HUES48 (cell line): ENCODE results near the gene SAMD4A.

Source experiments
- H3K27ac ChIP-seq: one replicate; pipeline ENCODE4 v1.7.0; 2013; ENCODE audit warnings: low read depth, low read length, inconsistent platforms
- H3K27me3 ChIP-seq: 2 replicates; pipeline ENCODE4 v1.6.1; 2013; ENCODE audit warnings: mild to moderate bottlenecking, low read length; ENCODE audit not compliant: control insufficient read depth, insufficient read depth
- H3K36me3 ChIP-seq: 2 replicates; pipeline ENCODE4 v1.6.1; 2013; ENCODE audit warnings: low read length; ENCODE audit not compliant: control insufficient read depth, insufficient read depth
- H3K4me1 ChIP-seq: 2 replicates; pipeline ENCODE4 v1.6.1; 2013; ENCODE audit warnings: mild to moderate bottlenecking, low read length; ENCODE audit not compliant: control insufficient read depth, insufficient read depth
- H3K4me3 ChIP-seq: 2 replicates; pipeline ENCODE4 v1.5.1; 2013; ENCODE audit warnings: mild to moderate bottlenecking, low read depth, low read length
- H3K9ac ChIP-seq: 2 replicates; pipeline ENCODE4 v1.6.1; 2013; ENCODE audit warnings: mild to moderate bottlenecking, low read depth, low read length, moderate library complexity
- H3K9me3 ChIP-seq: 2 replicates; pipeline ENCODE4 v1.6.1; 2013; ENCODE audit warnings: low read length; ENCODE audit not compliant: control insufficient read depth, insufficient read depth

The SAMD4A gene

GRCh38 chr14:54763761-54764160 is 196.8 kb downstream of the SAMD4A start:
- Histone ChIP-seq H3K4me1 (no peaks in the 10 kb centered on the region), H3K27me3 (no peaks in the 10 kb centered on the region), H3K9me3 (no peaks in the 10 kb centered on the region), H3K36me3 (peaks cover 5% of the 10 kb centered on the region; the same call in 1 of the 2 replicates), H3K4me3 (no peak overlapping the region), H3K9ac (no peak overlapping the region), H3K27ac (no peak overlapping the region)

GRCh38 chr14:54766276-54767138 is 199.6 kb downstream of the SAMD4A start:
- Histone ChIP-seq H3K36me3 (0 out of 2 replicates have a peak, but pooled peaks cover 5% of the 10 kb centered on the region), H3K4me1 (no peaks in the 10 kb centered on the region), H3K27me3 (no peaks in the 10 kb centered on the region), H3K27ac (no peak overlapping the region), H3K4me3 (no peak overlapping the region), H3K9ac (no peak overlapping the region), H3K9me3 (no peaks in the 10 kb centered on the region)

GRCh38 chr14:54767139-54767431 is 200.2 kb downstream of the SAMD4A start:
- Histone ChIP-seq H3K9ac (no peak overlapping the region), H3K9me3 (no peaks in the 10 kb centered on the region), H3K36me3 (0 out of 2 replicates have a peak, but pooled peaks cover 5% of the 10 kb centered on the region), H3K4me1 (peaks cover 3% of the 10 kb centered on the region), H3K4me3 (no peak overlapping the region), H3K27ac (no peak overlapping the region), H3K27me3 (no peaks in the 10 kb centered on the region)

GRCh38 chr14:54767450-54767849 is 200.5 kb downstream of the SAMD4A start:
- Histone ChIP-seq H3K9ac (no peak overlapping the region), H3K27me3 (no peaks in the 10 kb centered on the region), H3K36me3 (0 out of 2 replicates have a peak, but pooled peaks cover 5% of the 10 kb centered on the region)

GRCh38 chr14:54768501-54769129 is 201.7 kb downstream of the SAMD4A start:
- Histone ChIP-seq H3K36me3 (0 out of 2 replicates have a peak, but pooled peaks cover 5% of the 10 kb centered on the region), H3K9ac (no peak overlapping the region), H3K27ac (no peak overlapping the region), H3K27me3 (no peaks in the 10 kb centered on the region), H3K4me3 (no peak overlapping the region), H3K9me3 (no peaks in the 10 kb centered on the region), H3K4me1 (peaks cover 16% of the 10 kb centered on the region)

More at GRCh38 chr14:54767450-54767849, 200.5 kb downstream of the SAMD4A start:
- Histone ChIP-seq H3K9me3 (no peaks in the 10 kb centered on the region), H3K4me3 (no peak overlapping the region), H3K27ac (no peak overlapping the region), H3K4me1 (peaks cover 6% of the 10 kb centered on the region)

GRCh38 chr14:54769951-54770863 is 203.3 kb downstream of the SAMD4A start:
- H3K36me3 ChIP-seq, result 0 out of 2 replicates have a peak, but pooled peaks cover 5% of the 10 kb centered on the region
- no peaks in the 10 kb centered on the region for H3K27me3 ChIP-seq
- no peaks in the 10 kb centered on the region for H3K9me3 ChIP-seq
- H3K4me1 ChIP-seq, result peaks cover 19% of the 10 kb centered on the region
- no peak overlapping the region for H3K27ac ChIP-seq
- no peak overlapping the region for H3K9ac ChIP-seq
- no peak overlapping the region for H3K4me3 ChIP-seq

GRCh38 chr14:54771411-54772027 is 204.6 kb downstream of the SAMD4A start:
- Histone ChIP-seq H3K4me3 (no peak overlapping the region), H3K9me3 (no peaks in the 10 kb centered on the region), H3K27me3 (no peaks in the 10 kb centered on the region), H3K4me1 (peaks cover 19% of the 10 kb centered on the region), H3K9ac (no peak overlapping the region), H3K36me3 (0 out of 2 replicates have a peak, but pooled peaks cover 5% of the 10 kb centered on the region), H3K27ac (no peak overlapping the region)

GRCh38 chr14:54772451-54772881 is 205.5 kb downstream of the SAMD4A start:
- H3K9ac ChIP-seq, result no peak overlapping the region
- no peaks in the 10 kb centered on the region for H3K27me3 ChIP-seq
- H3K4me1 ChIP-seq, result peaks cover 19% of the 10 kb centered on the region
- H3K4me3 ChIP-seq, result no peak overlapping the region
- H3K9me3 ChIP-seq, result no peaks in the 10 kb centered on the region
- peak overlapping the region; percentile 75 for H3K27ac ChIP-seq
- 0 out of 2 replicates have a peak, but pooled peaks cover 5% of the 10 kb centered on the region for H3K36me3 ChIP-seq

GRCh38 chr14:54773171-54774006 is 206.5 kb downstream of the SAMD4A start:
- Histone ChIP-seq H3K9me3 (no peaks in the 10 kb centered on the region), H3K27ac (peak overlapping the region; percentile 75), H3K27me3 (no peaks in the 10 kb centered on the region), H3K4me1 (peaks cover 19% of the 10 kb centered on the region), H3K4me3 (no peak overlapping the region), H3K9ac (peak overlapping the region; percentile 6; the same call in 1 of the 2 replicates), H3K36me3 (0 out of 2 replicates have a peak, but pooled peaks cover 5% of the 10 kb centered on the region)
